ENCODE data around the gene MAPK7.

DNA sequence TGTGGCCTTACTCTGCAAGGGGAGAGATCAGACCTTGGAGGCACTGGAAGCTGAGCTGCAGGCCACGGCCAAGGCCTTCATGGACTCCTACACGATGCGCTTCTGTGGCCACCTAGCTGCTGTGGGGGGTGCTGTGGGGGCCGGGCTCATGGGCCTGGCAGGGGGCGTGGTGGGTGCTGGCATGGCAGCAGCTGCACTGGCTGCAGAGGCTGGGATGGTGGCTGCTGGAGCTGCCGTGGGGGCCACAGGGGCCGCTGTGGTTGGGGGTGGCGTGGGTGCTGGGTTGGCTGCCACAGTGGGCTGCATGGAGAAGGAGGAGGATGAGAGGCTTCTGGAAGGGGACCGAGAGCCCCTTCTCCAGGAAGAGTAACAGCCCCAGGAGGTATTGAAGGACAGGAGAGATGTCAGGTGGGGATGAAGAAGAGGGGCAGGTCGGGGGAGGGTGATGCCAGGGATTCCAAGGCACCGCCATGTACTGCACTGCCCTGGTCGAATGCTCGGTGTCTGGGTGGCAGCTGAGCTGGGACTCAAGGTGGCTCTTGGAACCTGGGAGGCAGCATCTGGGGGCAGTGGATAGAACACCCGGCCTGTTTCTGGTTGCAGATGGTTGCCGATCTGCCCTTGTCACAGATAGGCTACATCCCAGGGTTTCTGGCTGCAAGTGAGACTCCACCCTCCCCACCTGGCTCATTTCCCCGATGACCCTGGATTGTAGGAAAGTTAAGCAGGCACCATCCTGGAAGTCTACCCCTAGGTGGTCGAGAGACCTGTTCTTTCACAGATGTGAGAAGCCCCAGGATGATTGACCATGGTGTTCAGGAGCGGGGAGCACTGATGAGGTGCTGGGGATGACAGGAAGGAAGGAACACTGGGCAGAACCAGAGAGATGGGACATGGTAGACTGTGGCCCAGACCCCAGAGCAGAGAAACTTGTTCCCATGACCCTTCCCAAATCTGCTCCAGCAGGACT is 37.8 kb downstream of the MAPK7 start:
- TF ChIP-seq, protein P1, sequence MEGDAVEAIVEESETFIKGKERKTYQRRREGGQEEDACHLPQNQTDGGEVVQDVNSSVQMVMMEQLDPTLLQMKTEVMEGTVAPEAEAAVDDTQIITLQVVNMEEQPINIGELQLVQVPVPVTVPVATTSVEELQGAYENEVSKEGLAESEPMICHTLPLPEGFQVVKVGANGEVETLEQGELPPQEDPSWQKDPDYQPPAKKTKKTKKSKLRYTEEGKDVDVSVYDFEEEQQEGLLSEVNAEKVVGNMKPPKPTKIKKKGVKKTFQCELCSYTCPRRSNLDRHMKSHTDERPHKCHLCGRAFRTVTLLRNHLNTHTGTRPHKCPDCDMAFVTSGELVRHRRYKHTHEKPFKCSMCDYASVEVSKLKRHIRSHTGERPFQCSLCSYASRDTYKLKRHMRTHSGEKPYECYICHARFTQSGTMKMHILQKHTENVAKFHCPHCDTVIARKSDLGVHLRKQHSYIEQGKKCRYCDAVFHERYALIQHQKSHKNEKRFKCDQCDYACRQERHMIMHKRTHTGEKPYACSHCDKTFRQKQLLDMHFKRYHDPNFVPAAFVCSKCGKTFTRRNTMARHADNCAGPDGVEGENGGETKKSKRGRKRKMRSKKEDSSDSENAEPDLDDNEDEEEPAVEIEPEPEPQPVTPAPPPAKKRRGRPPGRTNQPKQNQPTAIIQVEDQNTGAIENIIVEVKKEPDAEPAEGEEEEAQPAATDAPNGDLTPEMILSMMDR (IDR thresholded peaks at IDR 0.05; ENCODE audit: poor library complexity), result no peak
- TF ChIP-seq EZH2 (IDR thresholded peaks at IDR 0.05; ENCODE audit: borderline replicate concordance), result no peak
